Hippocampal formation (tissue), 2 donors: ENCODE data around the gene CDH24.
"Not testable (repeated sequence)": the region's sequence is repeated elsewhere in the genome, so short reads cannot be mapped to it uniquely, and the experiment has no call there.

Experiments
- DNase-seq, 2 donors: peaks; one replicate each; lab custom pipeline; 2025; lab: John Stamatoyannopoulos, UW

Gene CDH24

GRCh38 chr14:23018107-23018506, 39.2 kb downstream of the CDH24 start:
- DNase-seq: no peak

- DNase-seq: no peak
Measured at GRCh38 chr14:23017091-23017490, 40.2 kb downstream of the CDH24 start.

GRCh38 chr14:23015618-23016017, 41.7 kb downstream of the CDH24 start:
- no peak for DNase-seq

- DNase-seq: not testable (repeated sequence)
Measured at GRCh38 chr14:23013749-23014054, 43.6 kb downstream of the CDH24 start.

GRCh38 chr14:23013054-23013748, 44.1 kb downstream of the CDH24 start:
- no peak for DNase-seq

GRCh38 chr14:23009939-23010726, 47.2 kb downstream of the CDH24 start, which contains the start of gene C14orf93:
Gene C14orf93, minus strand, starts transcription at chr14:23010143. Its CDS starts 11,120 bp downstream, at chr14:22999023.
- DNase-seq: peak; percentile 47 to 52

- no peak for DNase-seq
Measured at GRCh38 chr14:23009483-23009938, 47.8 kb downstream of the CDH24 start.

- no peak for DNase-seq
Measured at GRCh38 chr14:23008831-23009230, 48.5 kb downstream of the CDH24 start.

GRCh38 chr14:23006544-23007419, 50.5 kb downstream of the CDH24 start:
- peak; percentile 97 to 98 for DNase-seq

- DNase-seq: no peak
Measured at GRCh38 chr14:23006188-23006534, 51.2 kb downstream of the CDH24 start.

- no peak for DNase-seq
Measured at GRCh38 chr14:23005451-23006187, 51.7 kb downstream of the CDH24 start.

GRCh38 chr14:23004274-23004673, 53.0 kb downstream of the CDH24 start:
- not testable (repeated sequence) for DNase-seq

GRCh38 chr14:23002592-23002991, 54.7 kb downstream of the CDH24 start:
- DNase-seq: no peak

- DNase-seq: no peak
Measured at GRCh38 chr14:23000860-23001259, 56.5 kb downstream of the CDH24 start.

- DNase-seq: no peak
Measured at GRCh38 chr14:22998329-22999012, 58.8 kb downstream of the CDH24 start.

GRCh38 chr14:22997676-22998323, 59.5 kb downstream of the CDH24 start:
- DNase-seq: no peak
